Common myeloid progenitor, CD34-positive (primary cell): ENCODE data around the gene RAD51C.
"Not testable (repeated sequence)": the region's sequence is repeated elsewhere in the genome, so short reads cannot be mapped to it uniquely, and the experiment has no call there.

Experiments
- CTCF ChIA-PET: fragments of 350-600 bp; sonication (Branson Sonifier 250); formaldehyde crosslinking; loops from one replicate; lab custom pipeline; 2021; ENCODE audit warnings: antibody characterized with exemption; lab: Charles Lee
- POLR2A ChIA-PET: fragments of 350-600 bp; sonication (Branson Sonifier 250); formaldehyde crosslinking; loops from one replicate; lab custom pipeline; 2021; ENCODE audit warnings: antibody characterized with exemption; lab: Charles Lee
- DNase-seq, 3 donors: peaks; one replicate each; pipeline versions ENCODE4 v3.0.0 to v3.0.0-alpha.2; 2013
- H3K27ac ChIP-seq, 2 experiments: 1 replicate in 1 of 2; 2 replicates in 1 of 2; pipeline ENCODE4 v1.7.0; 2013; ENCODE audit warnings: inconsistent platforms in 2 of 2, low read length in 2 of 2, mild to moderate bottlenecking in 2 of 2, low read depth in 1 of 2, moderate library complexity in 1 of 2; ENCODE audit not compliant: severe bottlenecking in 2 of 2, insufficient read depth in 1 of 2, poor library complexity in 1 of 2
- H3K27me3 ChIP-seq, 5 experiments: replicated peaks in 2 of 5; 1 replicate in 3 of 5; 2 replicates in 2 of 5; pipeline versions ENCODE4 v1.6.1 to v1.7.0; 2013; ENCODE audit warnings: low read length in 4 of 5, mild to moderate bottlenecking in 2 of 5, moderate library complexity in 2 of 5, inconsistent platforms in 1 of 5; ENCODE audit not compliant: insufficient read depth in 5 of 5, control insufficient read depth in 4 of 5
- H3K36me3 ChIP-seq, 4 experiments: 1 replicate in 2 of 4; 2 replicates in 2 of 4; pipeline versions ENCODE4 v1.6.1 to v1.7.0; 2013; ENCODE audit warnings: low read length in 3 of 4, control low read depth in 1 of 4, mild to moderate bottlenecking in 1 of 4; ENCODE audit not compliant: control insufficient read depth in 4 of 4, insufficient read depth in 4 of 4
- H3K4me1 ChIP-seq, 4 experiments: 1 replicate in 3 of 4; 2 replicates in 1 of 4; pipeline versions ENCODE4 v1.6.1 to v1.7.1; 2013; ENCODE audit warnings: low read length in 3 of 4, mild to moderate bottlenecking in 3 of 4, control low read depth in 1 of 4, inconsistent platforms in 1 of 4, moderate library complexity in 1 of 4; ENCODE audit not compliant: control insufficient read depth in 4 of 4, insufficient read depth in 4 of 4; ENCODE audit errors: control extremely low read depth in 1 of 4
- H3K4me3 ChIP-seq, 7 experiments: 1 replicate in 4 of 7; 2 replicates in 3 of 7; pipeline versions ENCODE4 v1.5.1 to v1.7.0; 2013; ENCODE audit warnings: mild to moderate bottlenecking in 7 of 7, low read length in 6 of 7, moderate library complexity in 6 of 7, inconsistent platforms in 2 of 7, low read depth in 2 of 7, control low read depth in 1 of 7; ENCODE audit not compliant: insufficient read depth in 4 of 7, control insufficient read depth in 1 of 7; ENCODE audit errors: extremely low read depth in 1 of 7
- H3K9me3 ChIP-seq, 5 experiments: 1 replicate in 4 of 5; 2 replicates in 1 of 5; pipeline versions ENCODE4 v1.6.1 to v1.7.1; 2013; ENCODE audit warnings: low read length in 4 of 5, mild to moderate bottlenecking in 2 of 5, inconsistent platforms in 1 of 5, low read depth in 1 of 5, moderate library complexity in 1 of 5; ENCODE audit not compliant: control insufficient read depth in 4 of 5, insufficient read depth in 2 of 5; ENCODE audit errors: control extremely low read depth in 1 of 5
- WGBS: methylation state at CpG from one replicate; pipeline ENCODE4 v1.1.5; 2013; ENCODE audit not compliant: insufficient coverage; 5-methylcytosine and 5-hydroxymethylcytosine counted together

The RAD51C gene

GRCh38 chr17:58728798-58729197 is 36.4 kb downstream of the RAD51C start:
- Histone ChIP-seq H3K4me1 (no peaks in the 10 kb centered on the region), H3K27me3 (no peaks in the 10 kb centered on the region), H3K36me3 (peaks cover 0 to 6% (median 0%) of the 10 kb centered on the region in 4 experiments), H3K27ac (no peak overlapping the region), H3K9me3 (no peaks in the 10 kb centered on the region), H3K4me3 (no peak overlapping the region)
- ChIA-PET POLR2A (no interaction called here), CTCF (no interaction called here)
- no peak for DNase-seq
- WGBS: no CpG with 5 or more reads among the region's 1 CpG

GRCh38 chr17:58730937-58731336 is 38.5 kb downstream of the RAD51C start:
- no peaks in the 10 kb centered on the region for H3K27me3 ChIP-seq
- H3K4me1 ChIP-seq: no peaks in the 10 kb centered on the region
- H3K9me3 ChIP-seq: no peaks in the 10 kb centered on the region
- peaks cover 0 to 3% (median 0%) of the 10 kb centered on the region in 4 experiments for H3K36me3 ChIP-seq
- POLR2A ChIA-PET: no interaction called here
- H3K4me3 ChIP-seq: no peak overlapping the region
- H3K27ac ChIP-seq: no peak overlapping the region
- DNase-seq: no peak
- CTCF ChIA-PET: no interaction called here

GRCh38 chr17:58734040-58734439 is 41.6 kb downstream of the RAD51C start:
- H3K4me1 ChIP-seq: no peaks in the 10 kb centered on the region
- ChIA-PET CTCF (interaction anchor here (0.6 kb wide), 1 partner anchor 29 kb away, joined by 3 read pairs; no protein-coding TSS in a partner anchor), POLR2A (no interaction called here)
- WGBS: no CpG with 5 or more reads among the region's 3 CpGs
- H3K27ac ChIP-seq: no peak overlapping the region
- no peaks in the 10 kb centered on the region for H3K27me3 ChIP-seq
- H3K9me3 ChIP-seq: no peaks in the 10 kb centered on the region
- H3K36me3 ChIP-seq: peaks cover 0 to 3% (median 0%) of the 10 kb centered on the region in 4 experiments
- DNase-seq: no peak
- no peak overlapping the region for H3K4me3 ChIP-seq

GRCh38 chr17:58734811-58735210 is 42.4 kb downstream of the RAD51C start:
- WGBS: 100% methylated on average over 1 of the region's 3 CpGs
- ChIA-PET CTCF (interaction anchor here (0.6 kb wide), 1 partner anchor 28 kb away, joined by 3 read pairs; no protein-coding TSS in a partner anchor), POLR2A (no interaction called here)
- Histone ChIP-seq H3K9me3 (no peaks in the 10 kb centered on the region), H3K27ac (no peak overlapping the region), H3K4me1 (no peaks in the 10 kb centered on the region), H3K4me3 (no peak overlapping the region), H3K36me3 (peaks cover 0 to 1% (median 0%) of the 10 kb centered on the region in 4 experiments), H3K27me3 (no peaks in the 10 kb centered on the region)
- DNase-seq: no peak

GRCh38 chr17:58741121-58741625 is 48.8 kb downstream of the RAD51C start:
- no peak for DNase-seq
- H3K27ac ChIP-seq: no peak overlapping the region
- CTCF ChIA-PET: no interaction called here
- H3K36me3 ChIP-seq: no peaks in the 10 kb centered on the region
- WGBS: 92% methylated on average over 8 of the region's 8 CpGs
- H3K4me3 ChIP-seq: no peak overlapping the region
- no peaks in the 10 kb centered on the region for H3K4me1 ChIP-seq
- H3K27me3 ChIP-seq: no peaks in the 10 kb centered on the region
- H3K9me3 ChIP-seq: no peaks in the 10 kb centered on the region
- POLR2A ChIA-PET: no interaction called here

- whole genome bisulfite sequencing: no CpG with 5 or more reads among the region's 1 CpG
- Histone ChIP-seq H3K36me3 (no peaks in the 10 kb centered on the region), H3K4me1 (no peaks in the 10 kb centered on the region), H3K4me3 (no peak overlapping the region), H3K27me3 (peaks cover 0 to 5% (median 1%) of the 10 kb centered on the region in 5 experiments), H3K27ac (no peak overlapping the region), H3K9me3 (no peaks in the 10 kb centered on the region)
- DNase-seq: no peak
- ChIA-PET CTCF (no interaction called here), POLR2A (interaction anchor here (0.6 kb wide), 1 partner anchor 20 kb away, joined by 3 read pairs; no protein-coding TSS in a partner anchor)
Observed at GRCh38 chr17:58747674-58748073, 55.3 kb downstream of the RAD51C start.

GRCh38 chr17:58749627-58750026 is 57.2 kb downstream of the RAD51C start:
- DNase-seq, H3K36me3 ChIP-seq, H3K4me1 ChIP-seq, CTCF ChIA-PET, H3K9me3 ChIP-seq, H3K4me3 ChIP-seq, H3K27ac ChIP-seq: not testable (repeated sequence)
- POLR2A ChIA-PET: interaction anchor here (1.1 kb wide), 1 partner anchor 109 kb away, joined by 4 read pairs; no protein-coding TSS in a partner anchor
- peaks cover 2 to 13% (median 9%) of the 10 kb centered on the region in 5 experiments for H3K27me3 ChIP-seq
